CD8-positive, alpha-beta memory T cell (primary cell): ENCODE results near the gene CTAG2. TPM values are rescaled to one million over a fixed set of nuclear protein-coding genes. Genes with fewer than 3 reads are reported as not detected.
"Not testable (repeated sequence)": the region's sequence is repeated elsewhere in the genome, so short reads cannot be mapped to it uniquely, and the experiment has no call there.

Experiments
- CTCF ChIA-PET: fragments of 350-600 bp; sonication (Branson Sonifier 250); formaldehyde crosslinking; loops from one replicate; lab custom pipeline; 2021; ENCODE audit warnings: antibody characterized with exemption; lab: Charles Lee
- POLR2A ChIA-PET: fragments of 350-600 bp; sonication (Branson Sonifier 250); formaldehyde crosslinking; loops from one replicate; lab custom pipeline; 2021; ENCODE audit warnings: antibody characterized with exemption; lab: Charles Lee
- DNase-seq, 5 donors: peaks; one replicate each; pipeline versions ENCODE4 v3.0.0 to v3.0.0-alpha.2; 2020 to 2022; ENCODE audit warnings: mixed read lengths in 1 of 5
- H3K27ac ChIP-seq: one replicate; pipeline ENCODE4 v1.7.0; 2013; ENCODE audit warnings: low read depth, mild to moderate bottlenecking, low read length, moderate library complexity
- H3K27me3 ChIP-seq: 2 replicates; pipeline ENCODE4 v1.7.0; 2013; ENCODE audit warnings: low read length, mild to moderate bottlenecking; ENCODE audit not compliant: insufficient read depth, poor library complexity, severe bottlenecking
- H3K36me3 ChIP-seq: 2 replicates; pipeline ENCODE4 v1.7.0; 2013; ENCODE audit warnings: mild to moderate bottlenecking, low read length, moderate library complexity; ENCODE audit not compliant: insufficient read depth
- H3K4me1 ChIP-seq: 2 replicates; pipeline ENCODE4 v1.7.0; 2013; ENCODE audit warnings: mild to moderate bottlenecking, low read length, moderate library complexity; ENCODE audit not compliant: insufficient read depth
- H3K4me3 ChIP-seq: 2 replicates; pipeline ENCODE4 v1.7.0; 2013; ENCODE audit warnings: mild to moderate bottlenecking, low read length
- H3K9me3 ChIP-seq: 2 replicates; pipeline ENCODE4 v1.7.0; 2013; ENCODE audit warnings: mild to moderate bottlenecking, low read length
- H3K27ac Mint-ChIP-seq, 8 donors: one replicate each; pipeline ENCODE4 v1.8.0; 2020 to 2021; ENCODE audit warnings: mixed read lengths in 8 of 8, mild to moderate bottlenecking in 6 of 8, inconsistent platforms in 3 of 8, moderate library complexity in 3 of 8
- H3K27me3 Mint-ChIP-seq, 2 donors: one replicate each; pipeline ENCODE4 v1.8.0; 2020 to 2021; ENCODE audit warnings: mixed read lengths in 2 of 2, mild to moderate bottlenecking in 1 of 2, moderate library complexity in 1 of 2
- H3K36me3 Mint-ChIP-seq, 3 donors: one replicate each; pipeline ENCODE4 v1.8.0; 2020 to 2021; ENCODE audit warnings: mixed read lengths in 3 of 3, inconsistent platforms in 1 of 3, mild to moderate bottlenecking in 1 of 3
- H3K4me1 Mint-ChIP-seq, 3 donors: one replicate each; pipeline ENCODE4 v1.8.0; 2020 to 2021; ENCODE audit warnings: mixed read lengths in 3 of 3, inconsistent platforms in 1 of 3, mild to moderate bottlenecking in 1 of 3
- H3K4me3 Mint-ChIP-seq, 7 donors: one replicate each; pipeline ENCODE4 v1.8.0; 2020 to 2021; ENCODE audit warnings: mixed read lengths in 7 of 7, mild to moderate bottlenecking in 6 of 7, moderate library complexity in 4 of 7, inconsistent platforms in 2 of 7
- H3K9me3 Mint-ChIP-seq, 5 donors: one replicate each; pipeline ENCODE4 v1.8.0; 2020 to 2022; ENCODE audit warnings: mixed read lengths in 5 of 5, mild to moderate bottlenecking in 3 of 5, moderate library complexity in 2 of 5, inconsistent platforms in 1 of 5
- polyA plus RNA-seq: library from polyadenylated mRNA; unstranded; fragments of 300-500 nt; fragmentation: Illumina TruSeq; gene quantifications from one replicate; pipeline ENCODE4 v1.2.3, GENCODE V29; 2021
- total RNA-seq, 2 experiments: library from RNA; stranded (reverse); gene quantifications; one replicate each; pipeline ENCODE4 v1.2.3, GENCODE V29; 2021

CTAG2 gene
- total and polyA plus RNA-seq, 3 experiments from 2014 or later: 44.1 to 47.3 TPM; not detected in 1

GRCh38 chrX:154608823-154609222 lies 44.6 kb downstream of the CTAG2 start:
- CTCF ChIA-PET, H3K9me3 Mint-ChIP-seq, H3K4me1 Mint-ChIP-seq, H3K27ac ChIP-seq, H3K4me3 Mint-ChIP-seq, H3K27ac Mint-ChIP-seq, POLR2A ChIA-PET, H3K36me3 ChIP-seq, H3K27me3 ChIP-seq, H3K4me1 ChIP-seq, H3K36me3 Mint-ChIP-seq, H3K27me3 Mint-ChIP-seq, H3K9me3 ChIP-seq, DNase-seq, H3K4me3 ChIP-seq: not testable (repeated sequence)

GRCh38 chrX:154607976-154608375 lies 45.4 kb downstream of the CTAG2 start:
- H3K4me3 ChIP-seq, H3K27ac ChIP-seq, POLR2A ChIA-PET, H3K4me1 Mint-ChIP-seq, H3K36me3 Mint-ChIP-seq, CTCF ChIA-PET, H3K9me3 ChIP-seq, H3K4me3 Mint-ChIP-seq, H3K27me3 Mint-ChIP-seq, H3K9me3 Mint-ChIP-seq, H3K4me1 ChIP-seq, H3K36me3 ChIP-seq, H3K27me3 ChIP-seq, DNase-seq, H3K27ac Mint-ChIP-seq: not testable (repeated sequence)

GRCh38 chrX:154607370-154607769 lies 46.0 kb downstream of the CTAG2 start:
- H3K4me1 Mint-ChIP-seq: no peaks in the 10 kb centered on the region
- Histone ChIP-seq H3K4me3 (no peak overlapping the region), H3K9me3 (no peaks in the 10 kb centered on the region), H3K36me3 (no peaks in the 10 kb centered on the region), H3K27ac (no peak overlapping the region), H3K27me3 (no peaks in the 10 kb centered on the region), H3K4me1 (no peaks in the 10 kb centered on the region)
- H3K27me3 Mint-ChIP-seq: peaks cover 3% of the 10 kb centered on the region in 2 donors
- no peaks in the 10 kb centered on the region for H3K9me3 Mint-ChIP-seq
- ChIA-PET POLR2A (no interaction called here), CTCF (no interaction called here)
- H3K36me3 Mint-ChIP-seq: no peaks in the 10 kb centered on the region
- no peak for DNase-seq
- no peak overlapping the region for H3K27ac Mint-ChIP-seq
- no peak overlapping the region for H3K4me3 Mint-ChIP-seq

GRCh38 chrX:154605566-154605965 lies 47.8 kb downstream of the CTAG2 start:
- no peak overlapping the region for H3K4me3 Mint-ChIP-seq
- Histone ChIP-seq H3K27ac (no peak overlapping the region), H3K4me3 (no peak overlapping the region), H3K27me3 (no peaks in the 10 kb centered on the region), H3K9me3 (no peaks in the 10 kb centered on the region), H3K4me1 (no peaks in the 10 kb centered on the region), H3K36me3 (no peaks in the 10 kb centered on the region)
- no peaks in the 10 kb centered on the region for H3K36me3 Mint-ChIP-seq
- POLR2A ChIA-PET: no interaction called here
- no peak overlapping the region for H3K27ac Mint-ChIP-seq
- peaks cover 3% of the 10 kb centered on the region in 2 donors for H3K27me3 Mint-ChIP-seq
- DNase-seq: no peak
- no peaks in the 10 kb centered on the region for H3K4me1 Mint-ChIP-seq
- CTCF ChIA-PET: no interaction called here
- no peaks in the 10 kb centered on the region for H3K9me3 Mint-ChIP-seq

GRCh38 chrX:154603438-154604430 lies 49.6 kb downstream of the CTAG2 start:
- no peaks in the 10 kb centered on the region for H3K9me3 Mint-ChIP-seq
- Histone ChIP-seq H3K4me1 (no peaks in the 10 kb centered on the region), H3K27ac (no peak overlapping the region), H3K27me3 (no peaks in the 10 kb centered on the region), H3K9me3 (no peaks in the 10 kb centered on the region), H3K36me3 (no peaks in the 10 kb centered on the region), H3K4me3 (no peak overlapping the region)
- no peak for DNase-seq
- no peaks in the 10 kb centered on the region for H3K36me3 Mint-ChIP-seq
- no peak overlapping the region for H3K27ac Mint-ChIP-seq
- POLR2A ChIA-PET: no interaction called here
- H3K27me3 Mint-ChIP-seq: peaks cover 3% of the 10 kb centered on the region in 2 donors
- no peak overlapping the region for H3K4me3 Mint-ChIP-seq
- CTCF ChIA-PET: no interaction called here
- peaks cover 0 to 4% (median 0%) of the 10 kb centered on the region in 3 donors for H3K4me1 Mint-ChIP-seq

GRCh38 chrX:154602766-154603437 lies 50.5 kb downstream of the CTAG2 start:
- ChIA-PET CTCF (no interaction called here), POLR2A (no interaction called here)
- Mint-ChIP-seq H3K36me3 (no peaks in the 10 kb centered on the region), H3K4me1 (peaks cover 0 to 4% (median 0%) of the 10 kb centered on the region in 3 donors), H3K4me3 (no peak overlapping the region), H3K27me3 (peaks cover 0 to 3% of the 10 kb centered on the region in 2 donors), H3K27ac (no peak overlapping the region), H3K9me3 (no peaks in the 10 kb centered on the region)
- H3K4me1 ChIP-seq: no peaks in the 10 kb centered on the region
- no peaks in the 10 kb centered on the region for H3K9me3 ChIP-seq
- no peak overlapping the region for H3K4me3 ChIP-seq
- no peaks in the 10 kb centered on the region for H3K36me3 ChIP-seq
- H3K27me3 ChIP-seq: no peaks in the 10 kb centered on the region
- H3K27ac ChIP-seq: no peak overlapping the region
- DNase-seq: no peak

- Mint-ChIP-seq H3K4me3 (no peak overlapping the region), H3K9me3 (no peaks in the 10 kb centered on the region), H3K4me1 (peaks cover 0 to 4% (median 0%) of the 10 kb centered on the region in 3 donors), H3K27me3 (peaks cover 0 to 3% of the 10 kb centered on the region in 2 donors), H3K27ac (no peak overlapping the region), H3K36me3 (no peaks in the 10 kb centered on the region)
- ChIA-PET CTCF (no interaction called here), POLR2A (no interaction called here)
- Histone ChIP-seq H3K4me3 (no peak overlapping the region), H3K27ac (no peak overlapping the region), H3K9me3 (no peaks in the 10 kb centered on the region), H3K4me1 (no peaks in the 10 kb centered on the region), H3K27me3 (no peaks in the 10 kb centered on the region), H3K36me3 (no peaks in the 10 kb centered on the region)
- no peak for DNase-seq
Measured at GRCh38 chrX:154602226-154602625, 51.2 kb downstream of the CTAG2 start.
